Subcutaneous adipose tissue (tissue), 4 donors: ENCODE measurements around the gene MCOLN2. TPM values are rescaled to one million over a fixed set of nuclear protein-coding genes. Genes with fewer than 3 reads are reported as not detected.

ENCODE experiments used
- total RNA-seq, 4 donors: library from RNA; depleted of rRNA; stranded (reverse); fragments of >200 nt; gene quantifications; one replicate each; pipeline ENCODE4 v1.1.0, GENCODE V29; 2016
- TF ChIP-seq, protein P1 (sequence below): fragments of 450-650 bp; IDR thresholded peaks from one replicate; pipeline ENCODE4 v1.5.1; 2016; ENCODE audit warnings: low read depth, mild to moderate bottlenecking, control low read depth, antibody characterized with exemption, moderate library complexity

The MCOLN2 gene
- total RNA-seq, 4 donors from 2014 or later: 0.38 to 6.6 (median 1.4) TPM; not detected in 1

DNA sequence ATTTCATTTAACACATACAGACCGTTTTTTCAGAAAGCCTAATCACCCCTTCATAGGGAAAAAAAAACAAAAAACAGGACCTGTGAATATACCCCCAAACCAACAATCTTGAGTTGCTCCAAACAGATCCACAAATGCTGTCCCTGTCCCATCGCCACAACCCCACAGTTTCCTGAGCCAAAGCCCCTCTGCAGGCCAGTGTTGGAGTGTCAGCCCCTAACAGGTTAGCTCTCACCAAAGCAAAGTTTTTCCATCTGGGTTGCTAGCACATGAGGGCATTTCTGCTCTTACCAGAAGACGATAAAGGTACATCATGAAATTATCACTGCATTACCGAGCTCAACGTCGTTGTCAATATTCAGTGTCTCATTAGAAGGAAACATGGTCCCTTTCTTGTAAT is 40.8 kb downstream of the MCOLN2 start:
- TF ChIP-seq, protein P1, sequence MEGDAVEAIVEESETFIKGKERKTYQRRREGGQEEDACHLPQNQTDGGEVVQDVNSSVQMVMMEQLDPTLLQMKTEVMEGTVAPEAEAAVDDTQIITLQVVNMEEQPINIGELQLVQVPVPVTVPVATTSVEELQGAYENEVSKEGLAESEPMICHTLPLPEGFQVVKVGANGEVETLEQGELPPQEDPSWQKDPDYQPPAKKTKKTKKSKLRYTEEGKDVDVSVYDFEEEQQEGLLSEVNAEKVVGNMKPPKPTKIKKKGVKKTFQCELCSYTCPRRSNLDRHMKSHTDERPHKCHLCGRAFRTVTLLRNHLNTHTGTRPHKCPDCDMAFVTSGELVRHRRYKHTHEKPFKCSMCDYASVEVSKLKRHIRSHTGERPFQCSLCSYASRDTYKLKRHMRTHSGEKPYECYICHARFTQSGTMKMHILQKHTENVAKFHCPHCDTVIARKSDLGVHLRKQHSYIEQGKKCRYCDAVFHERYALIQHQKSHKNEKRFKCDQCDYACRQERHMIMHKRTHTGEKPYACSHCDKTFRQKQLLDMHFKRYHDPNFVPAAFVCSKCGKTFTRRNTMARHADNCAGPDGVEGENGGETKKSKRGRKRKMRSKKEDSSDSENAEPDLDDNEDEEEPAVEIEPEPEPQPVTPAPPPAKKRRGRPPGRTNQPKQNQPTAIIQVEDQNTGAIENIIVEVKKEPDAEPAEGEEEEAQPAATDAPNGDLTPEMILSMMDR: no peak

DNA sequence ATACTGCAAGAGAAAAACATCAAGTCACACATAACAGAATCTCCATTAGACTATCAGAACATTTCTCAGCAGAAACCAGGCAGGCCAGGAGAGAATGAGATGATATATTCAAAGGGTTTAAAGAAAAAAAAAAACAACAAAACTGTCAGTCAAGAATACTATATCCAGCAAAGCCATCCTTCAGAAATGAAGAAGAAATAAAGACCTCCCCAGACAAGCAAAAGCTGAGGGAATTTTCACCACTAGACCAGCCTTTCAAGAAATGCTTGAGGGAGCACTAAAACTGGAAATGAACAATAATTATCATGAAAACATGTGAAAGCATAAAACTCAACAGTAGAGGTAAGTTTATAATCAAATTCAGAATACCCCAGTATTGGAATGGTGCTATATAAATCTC is 47.2 kb downstream of the MCOLN2 start:
- TF ChIP-seq, protein P1: no peak

DNA sequence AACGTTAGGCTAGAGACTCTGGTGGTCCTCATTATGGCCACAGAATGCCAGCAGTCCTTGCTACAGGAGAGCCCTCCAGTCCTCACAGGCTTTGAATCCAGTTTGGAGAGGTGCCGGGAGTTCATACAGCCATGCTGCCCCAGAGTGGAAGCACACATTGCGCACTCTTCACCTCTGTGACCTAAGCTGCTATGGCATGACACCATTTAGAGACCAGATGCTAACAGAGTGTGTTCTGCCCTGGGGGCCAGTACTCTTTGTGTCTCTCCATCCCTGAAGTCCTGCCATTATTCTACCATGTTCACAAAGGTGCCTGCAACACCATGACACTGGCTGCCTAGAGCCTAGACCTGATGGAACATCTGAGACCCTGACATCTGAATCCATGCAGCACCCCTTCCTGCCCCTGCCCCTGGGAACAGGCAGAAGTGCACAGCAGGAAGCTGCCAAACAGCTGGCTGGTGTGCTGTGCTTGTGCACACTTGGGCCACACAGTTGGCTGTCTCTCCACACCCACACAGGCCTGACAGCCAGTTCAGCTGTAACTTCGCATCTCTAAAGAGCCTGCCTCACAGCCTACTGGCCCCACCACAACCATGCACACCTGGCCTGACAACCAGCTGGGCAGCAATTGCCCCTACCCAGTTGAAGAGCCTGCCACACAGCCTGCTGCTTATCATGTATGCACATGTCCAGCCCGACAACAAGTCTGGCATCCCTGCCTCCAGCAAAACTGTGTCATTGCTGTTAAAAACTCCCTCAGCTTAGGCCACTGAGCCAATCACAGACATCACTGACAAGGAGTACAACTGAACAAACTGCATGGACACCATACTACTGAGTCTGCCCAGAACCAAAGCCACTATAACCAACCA is 49.1 kb downstream of the MCOLN2 start:
- TF ChIP-seq, protein P1: no peak

DNA sequence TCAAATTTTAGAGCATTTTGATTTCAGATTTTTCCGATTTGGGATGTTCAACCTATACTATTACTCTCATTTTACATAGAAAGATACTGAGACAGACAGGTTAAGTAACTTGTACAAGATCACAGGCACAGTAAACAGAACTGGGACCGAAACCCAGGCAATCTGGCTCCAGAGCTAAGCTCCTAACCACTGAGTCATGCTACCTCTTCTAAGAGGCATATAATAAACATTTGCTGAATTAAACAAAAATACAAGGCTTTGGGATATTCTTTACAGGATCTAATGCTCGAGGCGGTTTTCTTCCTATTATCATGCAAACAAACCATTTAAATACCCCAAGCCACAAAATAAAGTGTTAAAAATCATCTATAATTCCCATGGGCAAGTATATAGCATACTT is 50.3 kb downstream of the MCOLN2 start:
- TF ChIP-seq, protein P1: no peak

DNA sequence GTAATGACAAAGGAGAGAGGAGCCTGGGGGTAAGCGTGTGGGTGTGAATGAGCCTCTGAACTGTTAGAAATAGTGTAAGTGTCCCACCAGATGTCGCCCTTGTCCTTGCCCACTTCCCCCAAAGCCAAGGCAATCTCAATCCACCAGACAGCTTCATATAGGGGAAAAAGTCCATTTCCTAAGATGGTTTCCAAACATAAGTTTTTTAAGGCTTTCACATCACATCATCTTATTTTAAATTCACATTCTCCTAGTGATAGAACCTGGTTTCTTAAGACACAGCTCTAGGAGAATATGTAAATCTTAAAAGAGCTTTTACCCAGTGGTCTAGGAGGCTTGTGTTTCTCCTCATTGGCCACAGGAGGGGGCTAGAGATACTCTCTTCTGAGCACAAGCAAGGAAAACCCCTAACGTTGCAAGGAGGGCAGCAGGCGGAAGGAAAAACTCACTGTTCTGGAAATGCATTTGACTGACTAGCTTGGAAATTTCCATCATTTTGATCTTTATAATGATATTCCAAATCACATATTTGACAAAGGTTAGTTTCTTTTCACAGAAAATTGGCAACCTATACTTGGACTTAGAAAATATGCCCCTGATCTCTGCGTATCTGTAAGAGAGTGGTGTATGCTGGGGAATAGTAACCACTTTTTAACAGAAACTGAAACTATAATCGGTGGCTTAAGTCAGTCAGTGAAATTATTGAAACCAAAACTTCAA is 52.0 kb downstream of the MCOLN2 start:
- TF ChIP-seq, protein P1: no peak

DNA sequence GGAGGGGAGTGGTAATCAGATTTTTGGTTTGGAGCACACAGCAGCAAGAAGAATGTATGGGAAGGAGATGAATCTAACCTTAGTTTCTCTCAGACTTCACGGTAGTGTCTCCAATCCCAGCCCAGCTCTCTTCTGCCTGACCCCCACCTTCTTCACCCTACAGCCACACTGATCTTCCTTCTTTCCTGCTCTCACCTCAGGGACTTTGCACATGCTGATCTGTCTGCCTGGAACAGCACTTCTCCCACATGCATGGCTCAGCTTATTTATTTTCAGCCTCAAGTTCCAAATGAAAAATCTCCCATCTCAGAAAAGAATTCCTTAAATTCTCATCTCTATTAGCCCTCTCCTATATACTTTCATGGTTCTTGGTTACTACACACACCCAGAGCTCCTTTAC is 55.1 kb downstream of the MCOLN2 start:
- TF ChIP-seq, protein P1: no peak

DNA sequence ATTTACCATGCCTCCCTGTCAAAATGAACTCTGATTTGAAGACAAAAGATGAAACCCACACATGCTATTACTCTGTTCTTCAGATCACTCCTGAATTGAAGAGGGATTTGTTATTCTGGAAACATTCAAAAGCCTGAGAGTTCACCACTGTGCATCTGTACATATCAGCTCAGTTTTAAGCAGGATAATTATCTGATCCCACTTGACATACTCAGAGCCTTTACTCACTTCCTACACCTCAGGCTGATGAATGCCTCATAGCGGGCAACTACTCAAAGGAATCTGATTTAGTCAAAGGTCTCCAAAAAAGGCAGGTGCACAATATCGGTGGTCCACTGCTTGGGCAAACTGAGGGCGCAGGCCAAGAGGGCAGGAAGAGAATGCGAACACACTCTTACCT is 56.4 kb downstream of the MCOLN2 start:
- TF ChIP-seq, protein P1: no peak
